Lower leg skin (tissue), 4 donors: ENCODE results near the gene OR56A1. TPM values are rescaled to one million over a fixed set of nuclear protein-coding genes. Genes with fewer than 3 reads are reported as not detected.

ENCODE experiments used
- DNase-seq, 2 donors: peaks; one replicate each; pipeline ENCODE4 v3.0.0-alpha.2; 2019; ENCODE audit warnings: low spot score in 2 of 2
- H3K4me3 ChIP-seq: fragments of 200-600 bp; sonication (generic); 2 replicates; pipeline ENCODE4 v1.5.1; 2017; ENCODE audit warnings: mild to moderate bottlenecking, low read depth; ENCODE audit not compliant: poor library complexity, severe bottlenecking
- CTCF ChIP-seq, 3 donors: fragments of 450-650 bp; IDR thresholded peaks; one replicate each; pipeline ENCODE4 v1.5.1; 2016; ENCODE audit warnings: antibody characterized with exemption in 3 of 3, mild to moderate bottlenecking in 3 of 3, moderate library complexity in 2 of 3
- POLR2A ChIP-seq, 2 donors: fragments of 450-650 bp; IDR thresholded peaks; one replicate each; pipeline ENCODE4 v1.6.1; 2016 to 2017; ENCODE audit warnings: antibody characterized with exemption in 2 of 2, mild to moderate bottlenecking in 1 of 2, moderate library complexity in 1 of 2
- WGBS, 2 donors: methylation state at CpG; one replicate each; pipeline ENCODE4 v1.1.5; 2018; 5-methylcytosine and 5-hydroxymethylcytosine counted together
- intact Hi-C: fragments of 100-400 bp; cut with DNase I; formaldehyde crosslinking; loops from one replicate; pipeline ENCODE4 v1.15.0; 2023; ENCODE audit warnings: low total_unique reads
- total RNA-seq, 4 donors: library from RNA; depleted of rRNA; stranded (reverse); fragments of >200 nt; gene quantifications; one replicate each; pipeline ENCODE4 v1.1.0, GENCODE V29; 2016

OR56A1 gene
- total RNA-seq, 4 donors from 2014 or later, result 0.10 to 0.19 (median 0.12) TPM; not detected in 1

GRCh38 chr11:5994791-5995190 is 35.8 kb downstream of the OR56A1 start:
- TF ChIP-seq CTCF (IDR thresholded peaks at IDR 0.05), result no peak
- TF ChIP-seq POLR2A (IDR thresholded peaks at IDR 0.05), result no peak
- DNase-seq, result no peak
- intact Hi-C loops, result no loop called here
- H3K4me3 ChIP-seq, result no peak overlapping the region
- WGBS, 2 donors, result 84 to 93% methylated on average over 12 to 14 of the region's 14 CpGs

- H3K4me3 ChIP-seq, result no peak overlapping the region
- no peak for DNase-seq
- intact Hi-C loops, result no loop called here
- 52 to 54% methylated on average over 3 of the region's 3 CpGs for WGBS, 2 donors
- no peak for TF ChIP-seq CTCF (IDR thresholded peaks at IDR 0.05)
Measured at GRCh38 chr11:5992604-5993251, 37.8 kb downstream of the OR56A1 start.

- WGBS, 2 donors, result 64 to 65% methylated on average over 3 of the region's 3 CpGs
- intact Hi-C loops, result no loop called here
- DNase-seq, result no peak
- H3K4me3 ChIP-seq, result no peak overlapping the region
- TF ChIP-seq POLR2A (IDR thresholded peaks at IDR 0.05), result no peak
- TF ChIP-seq CTCF (IDR thresholded peaks at IDR 0.05), result no peak
Measured at GRCh38 chr11:5992150-5992549, 38.4 kb downstream of the OR56A1 start.

GRCh38 chr11:5989203-5989602 is 41.4 kb downstream of the OR56A1 start:
- 81 to 84% methylated on average over 4 of the region's 4 CpGs for WGBS, 2 donors
- TF ChIP-seq CTCF (IDR thresholded peaks at IDR 0.05) (no peak), POLR2A (IDR thresholded peaks at IDR 0.05) (no peak)
- DNase-seq, result no peak
- intact Hi-C loops, result no loop called here
- no peak overlapping the region for H3K4me3 ChIP-seq

- no peak for DNase-seq
- 47 to 67% methylated on average over 1 of the region's 1 CpG for WGBS, 2 donors
- no peak within 1 kb of the TSS for H3K4me3 ChIP-seq
- TF ChIP-seq POLR2A (IDR thresholded peaks at IDR 0.05), result no peak
- intact Hi-C loops, result no loop called here
Measured at GRCh38 chr11:5986885-5987284, 43.7 kb downstream of the OR56A1 start, which contains the start of gene OR52L1. Gene OR52L1 (minus strand): TSS chr11:5986985. CDS start chr11:5986930, 55 bp downstream.

- intact Hi-C loops, result no loop called here
- 55 to 58% methylated on average over 1 of the region's 1 CpG for whole genome bisulfite sequencing, 2 donors
- no peak for DNase-seq
- no peak overlapping the region for H3K4me3 ChIP-seq
- no peak for TF ChIP-seq CTCF (IDR thresholded peaks at IDR 0.05)
- no peak for TF ChIP-seq POLR2A (IDR thresholded peaks at IDR 0.05)
Measured at GRCh38 chr11:5983443-5983842, 47.1 kb downstream of the OR56A1 start.
